HG03039 (cell line): Measurements from ENCODE around the gene FUZ.

Experiments used
- ATAC-seq: cut with Tn5 transposase; IDR thresholded peaks from one replicate; pipeline ENCODE4 v1.9.1; 2021; ENCODE audit warnings: mild to moderate bottlenecking, moderate library complexity; ENCODE audit not compliant: unreplicated experiment

The FUZ gene

GRCh38 chr19:49812997-49813861 lies at the start of gene FUZ:
Gene FUZ (minus strand): TSS chr19:49813292. CDS start chr19:49813106, 186 bp downstream.
- ATAC-seq = peak; percentile 36

- no peak for ATAC-seq
Observed at GRCh38 chr19:49862391-49863253, 49.5 kb upstream of the FUZ start.

GRCh38 chr19:49861541-49862378 lies 48.7 kb upstream of the FUZ start:
- ATAC-seq = no peak

GRCh38 chr19:49861107-49861506 lies 48.0 kb upstream of the FUZ start:
- ATAC-seq = no peak

GRCh38 chr19:49860336-49861102 lies 47.4 kb upstream of the FUZ start:
- no peak for ATAC-seq

- ATAC-seq = no peak
Observed at GRCh38 chr19:49859682-49860335, 46.7 kb upstream of the FUZ start.

GRCh38 chr19:49858088-49858985 lies 45.2 kb upstream of the FUZ start:
- no peak for ATAC-seq

- ATAC-seq = no peak
Observed at GRCh38 chr19:49857838-49858087, 44.7 kb upstream of the FUZ start.

- no peak for ATAC-seq
Observed at GRCh38 chr19:49857061-49857837, 44.2 kb upstream of the FUZ start.

- ATAC-seq = no peak
Observed at GRCh38 chr19:49856574-49857021, 43.5 kb upstream of the FUZ start.

- no peak for ATAC-seq
Observed at GRCh38 chr19:49855676-49856573, 42.8 kb upstream of the FUZ start.

- no peak for ATAC-seq
Observed at GRCh38 chr19:49855277-49855675, 42.2 kb upstream of the FUZ start.

GRCh38 chr19:49854378-49855263 lies 41.5 kb upstream of the FUZ start:
- no peak for ATAC-seq

- no peak for ATAC-seq
Observed at GRCh38 chr19:49853852-49854377, 40.8 kb upstream of the FUZ start.

GRCh38 chr19:49852631-49853126 lies 39.6 kb upstream of the FUZ start:
- ATAC-seq = no peak
